ENCODE data around the gene SLC8A2.

The SLC8A2 gene

DNA sequence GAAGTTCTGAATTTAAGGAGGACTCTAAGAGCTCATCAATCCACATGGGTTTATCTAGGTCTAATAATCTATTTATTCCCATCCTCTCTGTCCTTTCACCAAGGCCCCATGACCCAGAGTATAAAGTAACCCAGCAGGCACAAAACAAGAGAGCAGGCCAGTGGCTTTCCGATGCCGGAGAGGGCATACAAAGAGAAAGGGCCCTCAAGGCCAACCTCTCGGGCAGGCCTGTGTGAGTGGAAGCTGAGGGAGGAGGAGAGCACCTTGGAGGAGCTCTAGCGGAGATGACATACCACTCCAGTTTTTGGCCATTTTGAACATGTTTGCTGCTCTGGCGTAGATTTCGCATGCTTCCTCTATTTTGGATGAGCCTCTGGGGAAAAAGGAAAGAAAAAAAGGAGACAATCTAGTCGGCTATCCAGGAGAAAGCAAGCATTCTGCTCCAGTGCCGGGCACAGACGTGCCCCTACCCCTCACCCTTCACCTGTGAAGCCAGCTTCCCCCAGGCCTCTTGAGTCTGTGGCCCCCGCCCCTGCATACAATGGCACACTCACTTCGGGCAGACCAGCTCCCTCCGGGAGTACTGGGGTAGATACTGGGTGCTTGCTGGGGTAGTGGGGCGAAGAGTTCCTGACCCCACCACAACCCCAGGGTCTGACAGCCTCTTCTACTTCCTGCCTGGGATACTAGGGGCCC is 31.6 kb upstream of the SLC8A2 start:
- no peak for DNase-seq

- DNase-seq = no peak
These were observed 28.5 kb upstream of the SLC8A2 start for GRCh38 chr19:47499863-47500830.

DNA sequence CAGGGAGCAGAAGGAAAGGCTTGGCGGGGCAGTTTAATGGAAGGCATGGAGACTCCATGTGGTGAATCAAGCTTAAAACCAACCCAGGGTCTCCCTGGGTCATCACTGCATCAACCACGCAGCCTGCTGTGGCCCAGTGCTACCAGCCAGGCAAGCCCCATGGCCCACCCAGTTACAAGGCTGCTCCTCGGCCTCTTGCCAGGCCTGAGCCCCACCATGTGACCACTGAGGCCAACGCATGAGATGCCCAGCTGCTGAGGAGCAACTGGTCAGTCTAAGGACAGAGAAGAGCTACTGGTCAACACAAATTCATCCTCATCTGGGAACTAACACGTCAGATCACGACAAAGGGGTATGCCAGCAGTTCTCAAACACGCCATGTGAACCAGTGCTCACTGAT is 27.7 kb upstream of the SLC8A2 start:
- DNase-seq = no peak

DNA sequence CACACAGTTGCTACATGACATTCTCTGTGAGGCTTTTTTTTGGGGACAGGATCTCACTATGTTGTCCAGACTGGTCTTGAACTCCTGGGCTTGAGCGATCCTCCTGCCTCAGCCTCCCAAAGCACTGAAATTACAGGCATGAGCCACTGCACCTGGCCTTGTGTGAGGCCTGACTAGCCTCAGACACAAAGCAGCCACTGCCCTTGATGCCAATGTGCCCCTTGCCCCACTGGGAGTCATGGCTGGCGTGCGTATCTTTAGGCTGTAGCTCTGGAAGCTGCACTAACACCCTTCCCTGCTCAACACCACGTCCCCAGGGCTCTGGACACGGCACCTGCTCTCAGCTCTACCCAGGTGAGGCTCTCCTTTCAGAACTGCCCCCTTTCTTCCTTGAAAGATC is 26.9 kb upstream of the SLC8A2 start:
- no peak for DNase-seq

DNA sequence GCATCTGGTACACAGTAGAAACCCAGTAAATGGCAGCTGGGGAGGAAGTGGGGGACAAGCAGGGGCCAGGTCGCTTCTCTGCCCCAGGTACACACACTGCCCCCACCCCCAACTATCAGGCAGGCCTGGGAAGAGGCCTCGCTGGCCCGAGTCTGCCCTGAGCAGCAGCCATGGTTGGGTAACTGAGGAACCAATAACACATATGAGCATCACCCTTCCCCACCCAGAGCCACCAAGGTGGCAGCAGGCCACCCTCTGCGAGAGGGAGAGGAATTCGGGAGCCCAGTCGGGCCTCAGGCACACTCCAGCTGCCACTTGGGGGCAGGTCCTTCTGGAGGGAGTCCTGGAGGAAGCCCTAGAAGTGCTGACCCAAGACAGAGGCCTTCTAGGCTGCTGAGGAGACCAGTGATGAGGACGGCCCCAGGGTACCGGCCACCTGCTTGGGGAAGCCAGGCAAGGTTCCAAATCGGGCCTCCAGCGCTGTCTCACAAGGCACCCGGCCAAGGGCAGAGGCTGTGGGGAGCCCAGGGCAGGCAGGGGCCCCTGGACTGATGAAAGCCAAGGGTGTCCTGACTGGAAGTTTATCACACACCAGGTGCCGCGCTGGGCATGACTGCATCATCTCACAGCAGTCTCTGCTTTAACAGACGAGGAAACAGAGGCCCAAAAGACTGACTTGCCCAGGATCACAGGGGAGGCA is 26.3 kb upstream of the SLC8A2 start:
- DNase-seq = no peak

DNA sequence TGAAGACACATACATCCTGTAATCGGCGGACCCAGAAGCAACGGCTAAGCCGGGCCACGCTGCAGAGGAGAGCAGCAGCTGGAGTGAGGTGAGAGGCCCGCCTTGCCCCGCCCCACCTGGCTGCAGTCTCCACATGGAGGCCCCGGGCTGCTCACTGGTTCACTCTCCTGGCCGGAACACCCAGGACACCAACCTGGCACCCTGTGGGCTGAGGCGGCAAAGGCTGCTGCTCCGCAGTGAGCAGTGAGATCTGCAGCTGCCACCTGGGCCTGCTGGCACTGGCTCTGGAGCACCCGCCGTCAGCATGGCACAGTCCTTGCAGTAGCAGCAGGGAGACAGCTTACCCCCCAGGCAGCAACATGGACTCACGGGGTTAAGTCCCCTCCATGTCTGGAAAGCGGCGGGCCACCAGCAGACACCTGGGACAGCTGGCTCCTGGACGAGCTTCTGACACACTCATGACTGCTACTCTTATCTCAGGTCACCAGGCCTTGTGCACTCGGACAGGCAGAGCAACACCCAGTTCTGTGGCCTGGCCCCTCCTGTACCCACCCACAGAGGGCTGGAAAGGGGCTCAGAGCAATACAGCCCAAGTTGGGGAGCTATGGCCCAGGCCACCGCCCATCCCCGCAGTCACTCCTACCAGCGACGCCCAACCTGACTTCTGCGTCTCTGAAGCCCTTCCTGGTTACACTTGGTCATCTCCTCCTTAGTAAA is 25.5 kb upstream of the SLC8A2 start:
- DNase-seq = no peak

GRCh38 chr19:47495478-47496372 is 24.0 kb upstream of the SLC8A2 start:
- DNase-seq = no peak

DNA sequence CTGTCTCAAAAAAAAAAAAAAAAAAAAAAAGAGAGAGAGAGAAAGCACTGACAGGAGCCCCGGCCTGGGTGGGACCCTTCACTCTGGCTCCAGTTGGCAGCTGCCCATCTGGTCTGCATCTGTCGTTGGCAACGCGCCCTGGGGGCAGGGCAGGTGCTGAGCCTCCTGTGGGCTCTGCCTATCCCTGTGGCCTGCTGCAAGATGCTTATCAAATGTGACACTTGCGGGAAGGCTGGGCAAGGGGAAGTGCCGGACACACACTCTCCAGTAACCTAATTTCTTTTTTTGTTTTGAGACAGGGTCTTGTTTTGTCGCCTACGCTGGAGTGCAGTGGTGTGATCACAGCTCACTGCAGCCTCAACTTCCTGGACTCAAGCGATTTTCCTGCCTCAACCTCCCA is 23.0 kb upstream of the SLC8A2 start:
- no peak for DNase-seq

DNA sequence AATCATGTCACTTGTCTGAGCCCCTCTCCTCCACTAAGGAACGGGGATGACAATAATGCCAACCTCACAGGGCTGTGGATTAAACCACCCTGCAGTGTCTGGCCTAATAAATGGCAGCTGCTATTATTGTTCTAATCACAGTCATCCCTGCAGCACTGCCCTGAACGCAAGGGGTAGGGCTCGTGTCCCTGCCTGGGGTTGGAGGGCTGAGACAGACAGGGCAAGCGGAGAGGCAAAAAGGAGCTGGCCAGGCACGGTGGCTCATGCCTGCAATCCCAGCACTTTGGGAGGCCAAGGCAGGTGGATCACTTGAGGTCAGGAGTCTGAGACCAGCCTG is 22.5 kb upstream of the SLC8A2 start:
- no peak for DNase-seq

- DNase-seq = no peak
These were observed 21.9 kb upstream of the SLC8A2 start for GRCh38 chr19:47493378-47494210.

DNA sequence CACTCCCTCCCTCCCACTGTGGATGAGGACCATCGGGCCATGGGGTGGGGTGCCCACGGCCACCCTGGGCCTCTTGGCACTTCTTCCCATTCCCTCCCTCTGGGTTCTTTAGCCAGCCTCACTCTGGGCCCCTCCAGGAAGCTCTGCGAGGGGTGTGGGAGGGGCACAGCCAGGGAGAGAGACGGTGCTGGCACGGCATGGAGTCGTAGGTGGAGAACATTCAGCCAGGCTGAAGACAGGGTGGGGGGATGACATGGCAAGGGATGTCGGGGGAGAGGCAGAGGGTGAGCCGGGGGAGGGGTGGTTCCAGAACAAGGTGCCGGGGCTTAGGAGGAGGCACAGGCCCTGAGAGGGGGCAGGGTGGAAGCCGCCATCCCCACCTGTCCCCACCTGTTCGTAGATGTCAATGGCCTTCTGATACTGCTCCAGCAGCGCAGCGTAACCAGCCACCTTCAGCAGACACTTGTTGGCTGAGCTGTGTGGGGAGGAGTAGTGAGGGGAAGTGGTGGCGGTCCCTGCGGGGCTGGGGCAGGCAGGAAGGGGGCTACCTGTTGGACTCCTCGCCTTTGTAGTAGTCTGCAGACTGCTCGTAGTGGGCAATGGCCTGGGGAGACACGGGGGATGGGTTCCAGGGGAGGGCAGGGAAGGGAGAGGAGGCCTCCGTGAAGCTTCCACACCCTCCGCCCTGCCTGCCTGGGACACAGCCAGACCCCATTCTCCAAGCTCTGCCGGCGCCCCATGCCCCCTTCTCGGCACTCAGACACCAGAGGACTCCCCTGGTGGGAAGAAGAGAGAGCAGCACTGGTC is 21.1 kb upstream of the SLC8A2 start:
- no peak for DNase-seq

GRCh38 chr19:47492137-47492533 is 20.4 kb upstream of the SLC8A2 start:
- no peak for DNase-seq

DNA sequence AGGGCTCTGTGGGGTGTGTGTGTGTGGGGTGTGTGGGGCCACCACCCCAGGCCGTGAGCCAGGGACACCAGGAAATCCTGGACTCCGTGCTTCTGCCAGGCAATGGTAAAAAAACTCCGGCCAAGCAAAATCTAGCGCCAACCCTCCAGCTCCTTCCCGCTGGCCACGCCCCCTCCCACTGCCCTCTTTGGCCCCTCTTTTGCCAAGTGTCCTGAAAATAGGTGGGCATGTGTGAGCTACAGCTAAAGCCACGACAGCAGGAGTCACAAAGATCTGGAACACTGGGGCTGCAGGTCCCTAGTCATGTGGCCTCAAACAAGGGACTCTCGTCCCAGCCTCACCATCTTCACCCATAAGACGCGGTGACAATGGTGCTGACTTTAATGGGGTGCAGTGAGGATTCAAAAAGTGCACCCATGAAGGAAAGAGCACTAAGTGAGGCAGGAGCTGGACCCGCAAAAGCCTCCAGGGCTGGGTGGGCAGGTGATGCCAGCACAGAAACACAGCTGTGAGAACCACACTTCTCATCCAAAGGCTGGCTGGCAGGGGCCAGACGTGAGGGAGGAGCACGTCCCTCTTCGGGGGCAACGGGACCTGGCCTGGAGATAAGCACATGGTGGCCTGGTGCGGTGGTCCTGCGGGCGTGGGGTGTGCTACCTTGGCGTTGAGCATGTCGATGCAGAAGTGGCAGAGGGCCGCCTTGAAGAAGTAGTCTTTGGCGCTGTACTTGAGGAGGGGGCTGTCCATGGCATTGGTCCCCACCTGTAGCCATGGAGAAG is 19.9 kb upstream of the SLC8A2 start:
- DNase-seq = no peak

DNA sequence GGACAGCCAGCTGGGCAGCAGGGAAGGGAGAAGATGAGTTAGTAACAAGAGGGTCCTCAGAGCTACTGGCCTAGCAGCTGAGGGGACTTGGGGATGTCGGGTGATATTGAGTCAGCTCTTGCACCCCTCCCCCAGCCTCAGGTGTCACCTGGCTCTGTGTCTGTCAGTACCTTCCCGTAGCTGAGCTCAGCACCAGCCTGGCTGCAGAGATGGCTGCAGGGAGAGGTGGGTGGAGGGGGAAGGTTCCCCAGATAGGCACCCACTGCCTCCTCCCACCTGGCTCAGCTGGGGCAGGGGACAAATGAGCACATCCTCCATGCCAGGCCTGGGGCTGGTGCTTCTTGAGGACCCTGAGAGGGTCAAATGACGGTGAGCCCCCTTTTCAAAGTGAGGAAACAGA is 19.2 kb upstream of the SLC8A2 start:
- DNase-seq = no peak

- DNase-seq = no peak
These were observed 18.3 kb upstream of the SLC8A2 start for GRCh38 chr19:47490031-47490430.

GRCh38 chr19:47489072-47489914 is 17.6 kb upstream of the SLC8A2 start:
- DNase-seq = no peak

DNA sequence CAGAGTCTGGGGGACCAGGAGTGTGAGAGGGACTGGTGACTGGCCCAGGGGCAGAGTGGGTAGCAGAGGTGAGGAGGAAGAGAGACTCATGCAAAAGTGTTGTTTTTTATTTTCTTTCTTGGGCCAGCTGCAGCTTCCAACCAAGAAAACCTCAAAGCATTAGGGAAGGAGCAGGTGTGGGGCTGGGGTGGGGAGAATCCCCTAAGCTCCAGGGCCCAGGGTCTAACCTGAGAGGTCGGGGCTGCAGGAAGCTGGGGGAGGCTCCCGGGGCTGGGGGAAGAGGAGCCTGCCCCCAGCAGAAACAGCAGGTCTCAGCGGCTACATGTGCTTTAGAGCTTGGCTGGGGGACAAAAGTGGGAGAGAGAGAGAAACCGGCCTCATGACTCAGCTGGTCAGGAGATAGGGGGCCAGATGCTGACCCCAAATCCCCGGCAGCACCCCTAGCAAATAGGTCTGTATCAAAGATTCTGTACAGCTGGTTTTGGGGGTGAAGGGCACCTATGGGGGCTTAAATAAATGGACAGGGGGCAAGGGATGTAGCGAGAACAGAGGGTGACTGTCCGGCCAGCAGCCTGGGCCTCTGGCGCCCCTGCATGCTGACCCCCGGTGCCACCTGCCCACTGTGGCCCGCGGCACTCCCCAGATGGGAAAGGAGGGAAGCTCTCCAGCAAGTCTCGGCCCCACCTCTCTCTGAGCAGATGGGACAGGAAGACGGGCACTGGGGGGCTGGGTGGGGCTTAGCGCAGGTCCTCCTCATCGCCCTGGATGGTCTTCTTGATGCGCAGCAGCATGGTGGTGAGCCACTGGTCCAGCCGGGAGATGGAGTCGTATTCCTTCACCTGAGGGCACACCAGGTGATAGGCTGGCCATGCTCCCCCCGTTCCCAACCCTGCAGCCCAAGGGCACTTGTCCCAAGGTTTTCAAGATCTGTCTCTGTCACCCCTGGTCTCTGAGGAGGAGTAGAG is 16.1 kb upstream of the SLC8A2 start:
- no peak for DNase-seq
